NCI-H1417 treated with DMSO at 0.1 percent for 48 hours (cell line): Measurements from ENCODE around the gene KLK10.

Experiments
- DNase-seq: peaks from one replicate; lab custom pipeline; 2025; lab: John Stamatoyannopoulos, UW

KLK10 gene

DNA sequence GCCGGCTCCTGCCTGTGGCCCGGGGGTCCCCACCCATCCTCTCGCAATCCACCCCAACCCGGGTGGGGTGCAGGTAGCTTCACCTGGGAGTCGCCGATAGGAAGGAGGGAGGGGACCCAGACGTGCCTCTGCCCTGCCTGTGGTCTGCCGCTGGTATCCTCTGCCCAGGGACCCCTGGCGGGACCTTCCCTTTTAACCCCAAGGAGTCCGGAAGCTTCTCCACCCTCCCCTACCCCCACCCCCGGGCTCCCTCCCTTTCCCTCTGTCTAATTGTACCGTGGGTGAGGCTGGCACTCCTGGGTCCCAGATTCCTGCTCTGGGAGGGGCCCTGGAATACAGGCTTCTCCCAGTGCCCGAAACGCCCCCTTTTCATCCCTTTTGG, at the start of gene KLK10:
Gene KLK10, minus strand, starts transcription at position 166 of the 382 bp plus-strand sequence. CDS start 579 bp downstream, outside the sequence.
- no peak for DNase-seq

- DNase-seq: no peak
Observed at GRCh38 chr19:51066393-51067186, 47.1 kb upstream of the KLK10 start.

GRCh38 chr19:51065221-51065960, 45.9 kb upstream of the KLK10 start:
- no peak for DNase-seq

DNA sequence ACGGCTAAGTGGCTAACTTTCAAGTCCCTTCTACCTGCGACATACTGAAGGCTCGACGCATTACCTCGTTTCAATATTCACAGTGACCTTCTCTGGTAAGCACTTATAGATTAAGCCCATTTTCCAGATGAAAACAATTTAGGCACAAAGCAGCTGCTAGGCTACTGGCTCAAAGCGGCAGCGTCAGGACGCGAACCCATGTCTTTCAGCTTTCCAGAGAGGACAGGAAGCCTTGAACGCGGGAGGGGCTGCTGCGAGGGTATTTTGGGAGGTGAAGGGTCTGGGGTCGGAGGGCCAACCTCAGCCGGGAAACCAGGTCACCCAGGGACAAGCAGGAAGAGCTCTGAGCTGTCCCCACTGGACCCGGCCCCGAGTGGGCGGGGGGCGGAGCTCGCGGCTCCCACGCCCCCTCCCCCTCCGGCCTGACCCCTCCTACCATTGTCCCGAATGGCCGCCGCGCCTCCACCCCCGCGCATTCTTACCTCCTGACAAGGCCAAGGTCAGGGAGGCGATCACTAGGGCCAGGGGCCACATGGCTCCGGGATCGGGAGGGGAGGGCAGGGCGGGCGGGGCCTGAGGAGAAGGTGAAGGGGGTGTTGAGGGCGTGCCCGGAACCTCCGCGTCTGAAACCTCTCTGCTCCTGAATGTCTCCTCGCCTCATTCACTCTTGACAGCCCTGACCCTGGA, 45.2 kb upstream of the KLK10 start, which contains the start of gene KLK13:
Gene KLK13, minus strand, starts transcription at position 559 of the 687 bp plus-strand sequence. Its CDS starts 25 bp downstream, at position 534.
- no peak for DNase-seq

GRCh38 chr19:51063664-51064063, 44.2 kb upstream of the KLK10 start:
- no peak for DNase-seq

DNA sequence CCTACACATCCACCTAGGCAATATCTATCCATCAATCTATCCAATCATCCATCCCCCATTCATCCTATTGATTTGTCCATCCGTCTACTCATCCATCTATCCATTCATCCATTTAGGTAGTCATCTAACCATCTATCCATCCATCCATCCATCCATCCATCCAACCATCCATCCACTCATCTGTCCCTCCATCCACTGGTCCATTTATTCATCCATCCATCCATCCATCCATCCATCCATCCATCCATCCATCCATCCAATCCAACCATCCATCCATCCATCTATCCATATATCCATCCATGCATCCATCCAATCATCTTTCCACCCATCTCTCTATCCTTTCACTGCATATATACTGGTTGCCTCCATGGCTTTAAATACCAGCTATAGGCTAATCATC, 41.5 kb upstream of the KLK10 start:
- no peak for DNase-seq

DNA sequence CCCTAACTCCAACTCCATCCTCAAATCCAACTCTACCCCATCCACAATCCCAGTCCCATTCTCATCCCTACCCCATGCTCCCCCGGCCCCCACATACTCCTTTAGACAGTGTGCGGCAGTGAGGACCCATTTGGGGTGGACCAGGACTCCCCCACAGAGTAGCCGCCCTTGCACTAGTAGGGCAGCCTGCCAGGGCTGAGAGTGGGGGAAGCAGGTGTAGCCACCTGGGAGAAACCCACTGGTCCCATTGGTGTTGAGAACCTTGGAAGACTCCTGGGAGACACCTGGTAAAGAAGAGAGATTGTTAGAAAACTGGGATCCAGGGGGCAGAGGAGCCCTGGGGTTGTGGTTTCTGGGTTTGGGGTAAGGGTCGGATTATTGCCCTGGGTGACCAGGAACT, 40.8 kb upstream of the KLK10 start:
- DNase-seq: no peak

- DNase-seq: no peak
Observed at GRCh38 chr19:51059715-51060114, 40.2 kb upstream of the KLK10 start.

- DNase-seq: no peak
Observed at GRCh38 chr19:51055866-51056265, 36.4 kb upstream of the KLK10 start.

DNA sequence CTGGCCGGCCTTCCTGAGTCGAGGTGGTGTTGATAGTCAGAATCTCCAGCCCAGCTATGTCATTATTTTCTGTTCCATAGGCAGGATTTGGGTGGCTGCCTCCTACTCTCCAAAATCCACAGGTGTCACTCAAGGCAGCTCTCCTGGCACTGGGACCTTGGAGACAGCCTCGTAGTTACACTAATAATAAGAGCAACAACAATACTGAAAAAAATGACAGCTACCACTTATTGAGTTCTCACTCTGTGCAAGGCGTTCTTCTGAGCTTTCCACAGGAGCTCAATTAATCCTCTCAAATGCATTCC, 27.5 kb upstream of the KLK10 start:
- DNase-seq: no peak

GRCh38 chr19:51044327-51044726, 24.8 kb upstream of the KLK10 start:
- no peak for DNase-seq

DNA sequence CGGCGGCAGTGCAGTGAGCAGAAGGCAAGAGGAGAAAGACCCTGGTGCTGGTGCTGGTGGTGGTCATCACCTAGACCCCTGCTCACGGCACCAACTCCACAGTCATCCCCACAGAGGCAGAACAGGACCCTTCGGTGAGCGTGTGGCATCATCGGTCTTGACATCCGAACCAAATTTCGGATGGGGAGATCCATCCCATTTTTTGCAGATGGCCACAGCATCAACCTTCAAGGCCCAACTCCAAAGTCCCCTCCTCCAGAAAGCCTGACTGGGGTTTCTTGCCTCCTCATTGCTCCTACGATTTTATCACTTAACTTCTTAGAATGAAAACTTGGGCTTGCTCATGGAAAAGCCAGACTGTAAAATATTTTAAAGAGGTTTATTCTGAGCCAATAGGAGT, 24.0 kb upstream of the KLK10 start:
- no peak for DNase-seq

DNA sequence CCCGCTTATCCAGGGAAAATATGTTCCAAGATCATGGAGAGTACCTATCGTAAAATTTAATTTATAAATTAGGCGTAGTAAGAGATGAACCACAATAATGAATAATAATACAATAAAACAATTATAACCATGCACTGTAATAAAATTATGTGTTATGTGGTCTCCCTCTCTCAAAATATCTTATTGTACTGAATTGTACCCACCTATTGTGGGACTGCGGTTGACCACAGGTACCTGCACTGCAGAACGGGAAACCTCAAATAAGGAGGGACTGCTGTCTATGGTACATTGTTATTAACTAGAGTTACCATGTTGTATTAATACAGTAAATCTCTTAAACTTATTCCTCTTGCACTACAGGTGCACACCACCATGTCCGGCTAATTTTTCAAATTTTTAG, 20.6 kb upstream of the KLK10 start:
- no peak for DNase-seq

GRCh38 chr19:51036519-51036918, 17.0 kb upstream of the KLK10 start:
- DNase-seq: no peak

- DNase-seq: no peak
Observed at GRCh38 chr19:51034704-51035103, 15.2 kb upstream of the KLK10 start, which contains the start of gene KLK12. KLK12 (minus strand) TSS chr19:51035002; CDS start chr19:51034621, 381 bp downstream.

- DNase-seq: no peak
Observed at GRCh38 chr19:51031880-51032225, 12.3 kb upstream of the KLK10 start.

DNA sequence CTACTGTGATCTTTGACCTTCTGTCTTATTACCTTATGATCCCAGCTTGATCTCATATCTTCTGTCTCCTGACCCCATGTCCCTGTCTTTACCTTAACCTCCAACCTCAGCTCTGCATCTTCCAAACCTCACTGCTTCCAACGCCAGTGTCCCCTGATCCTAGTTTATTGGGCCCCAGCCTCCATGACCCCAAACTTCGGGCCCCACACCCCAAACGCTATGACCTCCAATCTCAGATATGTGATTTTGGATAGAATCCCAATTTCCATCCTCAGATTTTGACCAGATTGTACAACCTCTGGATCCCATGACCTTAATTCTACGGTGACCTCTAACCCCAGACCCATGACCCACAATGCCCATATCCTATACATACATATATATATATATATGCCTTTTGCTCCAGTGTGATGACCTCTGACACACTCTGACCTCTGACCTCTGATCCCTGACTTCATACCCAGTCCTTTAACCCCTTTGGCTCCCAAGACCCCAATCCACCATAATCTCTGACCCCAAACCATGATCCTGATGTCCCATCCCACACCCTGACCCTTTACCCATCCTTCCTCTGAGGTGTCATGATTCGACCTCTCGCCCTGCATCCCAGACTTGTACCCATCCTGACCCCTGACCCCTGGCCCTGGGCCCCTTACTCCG, 11.8 kb upstream of the KLK10 start:
- DNase-seq: no peak

- DNase-seq: no peak
Observed at GRCh38 chr19:51030631-51031030, 11.1 kb upstream of the KLK10 start.

GRCh38 chr19:51029718-51030117, 10.2 kb upstream of the KLK10 start:
- no peak for DNase-seq

- DNase-seq: no peak
Observed at GRCh38 chr19:51027873-51028272, 8.4 kb upstream of the KLK10 start.

- DNase-seq: no peak
Observed at GRCh38 chr19:51027126-51027806, 7.8 kb upstream of the KLK10 start.

DNA sequence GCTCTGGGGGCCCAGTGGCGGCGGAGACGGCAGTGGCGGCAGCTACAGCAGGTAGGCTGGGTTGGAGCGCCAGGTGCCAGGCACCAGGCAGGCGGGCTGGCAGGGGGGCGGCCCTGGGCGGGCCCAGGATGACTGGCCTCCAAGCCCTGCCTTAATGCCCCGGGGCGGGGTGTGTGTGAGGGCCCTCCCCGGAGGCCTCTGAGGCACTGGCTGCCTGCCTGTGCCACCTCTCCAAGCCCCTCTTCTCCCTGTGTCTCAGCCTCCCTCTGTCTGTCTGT, 7.0 kb upstream of the KLK10 start, which contains the start of gene KLK11:
Gene KLK11, minus strand, starts transcription at position 63 of the 278 bp plus-strand sequence. CDS start 985 bp downstream, outside the sequence.
- DNase-seq: no peak
